ENCODE measurements around the gene DCBLD1. TPM values are rescaled to one million over a fixed set of nuclear protein-coding genes. Genes with fewer than 3 reads are reported as not detected.

DCBLD1 gene
- total and polyA plus RNA-seq, 2 of the 13 experiments (the other 11 are each of a cell fraction or from before 2014, with no cell fraction given): 23.2 to 41.5 TPM

GRCh38 chr6:117481278-117481925 is 1.1 kb upstream of the DCBLD1 start (continued):
- no peak for TF ChIP-seq ZBTB39 (CRISPR knock-in tag; IDR thresholded peaks at IDR 0.05)
- 0 out of 2 replicates have a peak, but pooled peaks have one; percentile 9 for TF ChIP-seq NR2C2 (CRISPR knock-in tag; IDR thresholded peaks at IDR 0.05; ENCODE audit: borderline replicate concordance)
- TF ChIP-seq ZNF484 (CRISPR knock-in tag; IDR thresholded peaks at IDR 0.05; ENCODE audit: borderline replicate concordance, low read depth): no peak
- TF ChIP-seq PPARG (CRISPR knock-in tag; conservative IDR thresholded peaks at IDR 0.05): peak; percentile 66; the same call in 1 of the 2 replicates
- TF ChIP-seq ARNT2 (CRISPR knock-in tag; IDR thresholded peaks at IDR 0.05; ENCODE audit: low read depth): peak; percentile 55
- TF ChIP-seq NFKB2 (CRISPR knock-in tag; IDR thresholded peaks at IDR 0.05; ENCODE audit: borderline replicate concordance): peak; percentile 90; the same call in 1 of the 2 replicates
- TF ChIP-seq ZNF143 (CRISPR knock-in tag; IDR thresholded peaks at IDR 0.05): peak; percentile 32; the same call in 1 of the 2 replicates
- TF ChIP-seq DPF2 (CRISPR knock-in tag; IDR thresholded peaks at IDR 0.05; ENCODE audit: borderline replicate concordance, low read depth): no peak
- TF ChIP-seq ZNF24 (IDR thresholded peaks at IDR 0.05): no peak
- TF ChIP-seq ZNF282 (IDR thresholded peaks at IDR 0.05; ENCODE audit: partially characterized antibody): no peak
- no peak for TF ChIP-seq ZNF577 (CRISPR knock-in tag; IDR thresholded peaks at IDR 0.05; ENCODE audit: borderline replicate concordance, low read depth)
- TF ChIP-seq CBFB (CRISPR knock-in tag; IDR thresholded peaks at IDR 0.05): no peak
- no peak for TF ChIP-seq ZFP41 (CRISPR knock-in tag; IDR thresholded peaks at IDR 0.05; ENCODE audit: borderline replicate concordance)
- TF ChIP-seq SMAD9 (CRISPR knock-in tag; IDR thresholded peaks at IDR 0.05): no peak; the same call in 1 of the 2 replicates
- 0 out of 2 replicates have a peak, but pooled peaks have one; percentile 18 for TF ChIP-seq DZIP1 (CRISPR knock-in tag; IDR thresholded peaks at IDR 0.05)
- TF ChIP-seq IRF2 (CRISPR knock-in tag; IDR thresholded peaks at IDR 0.05): peak; percentile 73
- peak; percentile 73 for TF ChIP-seq SMAD3 (CRISPR knock-in tag; IDR thresholded peaks at IDR 0.05)
- TF ChIP-seq ZNF451 (CRISPR knock-in tag; IDR thresholded peaks at IDR 0.05): no peak
- TF ChIP-seq ZNF432 (CRISPR knock-in tag; IDR thresholded peaks at IDR 0.05; ENCODE audit: borderline replicate concordance): no peak
- TF ChIP-seq PCBP1 (IDR thresholded peaks at IDR 0.05; ENCODE audit: borderline replicate concordance, low read depth, low read length): no peak
- TF ChIP-seq RFX5 (IDR thresholded peaks at IDR 0.05; ENCODE audit: low read depth, low read length): no peak
- peak; percentile 67 for TF ChIP-seq ERF (CRISPR knock-in tag; IDR thresholded peaks at IDR 0.05)
- no peak for TF ChIP-seq SIN3B (IDR thresholded peaks at IDR 0.05; ENCODE audit: low read length)
- TF ChIP-seq HNF1B (CRISPR knock-in tag; IDR thresholded peaks at IDR 0.05): no peak
- no peak for TF ChIP-seq SNAI1 (CRISPR knock-in tag; IDR thresholded peaks at IDR 0.05; ENCODE audit: borderline replicate concordance)
